Endothelial cell of umbilical vein (primary cell): ENCODE results near the gene MXI1. TPM values are rescaled to one million over a fixed set of nuclear protein-coding genes. Genes with fewer than 3 reads are reported as not detected.

Experiments
- BruUV-seq: library from RNA; stranded (reverse); fragments of 400-500 nt; replicated peaks from 2 replicates; lab custom pipeline; 2021; lab: Mats Ljungman, UMichigan
- CTCF ChIA-PET: fragments of 300-600, 350-600 bp; sonication (Branson Sonifier 250); formaldehyde crosslinking; loops from one replicate; lab custom pipeline; 2021; ENCODE audit warnings: antibody characterized with exemption, inconsistent platforms; lab: Charles Lee
- POLR2A ChIA-PET: fragments of 300-600, 350-600 bp; sonication (Branson Sonifier 250); formaldehyde crosslinking; loops from one replicate; lab custom pipeline; 2021; ENCODE audit warnings: antibody characterized with exemption, inconsistent platforms; lab: Charles Lee
- DNase-seq: peaks from one replicate; pipeline ENCODE4 v3.0.0-alpha.2; 2011; ENCODE audit warnings: low read depth, low spot score
- FAIRE-seq: peaks from 2 replicates; lab custom pipeline; 2011; peaks lifted over from hg19 to GRCh38; lab: Jason Lieb, UNC
- H2AFZ ChIP-seq: 2 replicates; pipeline ENCODE4 v1.6.0; 2012; ENCODE audit warnings: low read depth, low read length, control low read depth, inconsistent platforms
- H3K27ac ChIP-seq: 2 replicates; pipeline ENCODE4 v1.5.1; 2011; ENCODE audit warnings: low read depth, mild to moderate bottlenecking, control low read depth, low read length, moderate library complexity; ENCODE audit not compliant: insufficient read depth
- H3K27me3 ChIP-seq, 2 experiments: 2 replicates each; pipeline versions ENCODE4 v1.6.0 to v1.6.1; 2011; ENCODE audit warnings: low read length in 2 of 2, mixed read lengths in 1 of 2; ENCODE audit not compliant: control insufficient read depth in 2 of 2, insufficient read depth in 2 of 2
- H3K36me3 ChIP-seq, 2 experiments: 2 replicates in 1 of 2; 3 replicates in 1 of 2; pipeline ENCODE4 v1.5.1; 2011; ENCODE audit warnings: low read length in 2 of 2, mild to moderate bottlenecking in 1 of 2, moderate library complexity in 1 of 2; ENCODE audit not compliant: control insufficient read depth in 2 of 2, insufficient read depth in 2 of 2; ENCODE audit errors: extremely low read depth in 1 of 2
- H3K4me1 ChIP-seq: 3 replicates; pipeline ENCODE4 v1.5.1; 2011; ENCODE audit warnings: mild to moderate bottlenecking, low read length; ENCODE audit not compliant: control insufficient read depth, insufficient read depth; ENCODE audit errors: extremely low read depth
- H3K4me2 ChIP-seq: 2 replicates; pipeline ENCODE4 v1.6.1; 2011; ENCODE audit warnings: low read length, control low read depth, mixed read lengths; ENCODE audit not compliant: insufficient read depth
- H3K4me3 ChIP-seq, 3 experiments: fragments of 200-600 bp in 1 of 3; sonication (generic), shearing (Covaris generic) in 1 of 3; replicated peaks in 1 of 3; 2 replicates each; pipeline ENCODE4 v1.5.1; 2011 to 2016; ENCODE audit warnings: control low read depth in 3 of 3, low read length in 3 of 3, mild to moderate bottlenecking in 2 of 3, inconsistent platforms in 1 of 3, low read depth in 1 of 3, moderate library complexity in 1 of 3; ENCODE audit not compliant: insufficient read depth in 1 of 3
- H3K79me2 ChIP-seq: 2 replicates; pipeline ENCODE4 v1.6.0; 2012; ENCODE audit warnings: low read length, inconsistent platforms; ENCODE audit not compliant: control insufficient read depth, insufficient read depth
- H3K9ac ChIP-seq: replicated peaks from 2 replicates; pipeline ENCODE3; 2011; ENCODE audit warnings: low read length, control low read depth; ENCODE audit not compliant: insufficient read depth; ENCODE audit errors: extremely low read depth
- H3K9me1 ChIP-seq: replicated peaks from 3 replicates; pipeline ENCODE4 v1.6.0; 2011; ENCODE audit warnings: mild to moderate bottlenecking, low read length; ENCODE audit not compliant: control insufficient read depth, insufficient read depth; ENCODE audit errors: extremely low read depth
- H3K9me3 ChIP-seq: replicated peaks from 2 replicates; pipeline ENCODE4 v1.5.1; 2012; ENCODE audit warnings: low read length, inconsistent platforms; ENCODE audit not compliant: control insufficient read depth, insufficient read depth
- H4K20me1 ChIP-seq: replicated peaks from 2 replicates; pipeline ENCODE3; 2011; ENCODE audit warnings: mild to moderate bottlenecking, low read length; ENCODE audit not compliant: control insufficient read depth, insufficient read depth; ENCODE audit errors: extremely low read depth
- EZH2 ChIP-seq: IDR thresholded peaks from 2 replicates; pipeline ENCODE4 v1.6.1; 2012; ENCODE audit warnings: borderline replicate concordance, low read depth, mild to moderate bottlenecking, moderate library complexity, low read length, inconsistent platforms; ENCODE audit not compliant: severe bottlenecking
- FOS ChIP-seq: IDR thresholded peaks from 2 replicates; pipeline ENCODE4 v1.6.1; 2011; ENCODE audit warnings: mild to moderate bottlenecking, low read length, moderate library complexity, borderline replicate concordance; ENCODE audit not compliant: insufficient read depth
- GATA2 ChIP-seq: IDR thresholded peaks from 2 replicates; pipeline ENCODE4 v1.7.0; 2011; ENCODE audit warnings: low read depth, mild to moderate bottlenecking, moderate library complexity, mixed read lengths, low read length; ENCODE audit not compliant: insufficient read length, insufficient read depth
- JUN ChIP-seq: IDR thresholded peaks from 2 replicates; pipeline ENCODE4 v1.6.1; 2011; ENCODE audit warnings: borderline replicate concordance, low read depth; ENCODE audit not compliant: insufficient read length, insufficient read depth
- MYC ChIP-seq: IDR thresholded peaks from one replicate; pipeline ENCODE4 v1.6.1; 2011; ENCODE audit warnings: mild to moderate bottlenecking, low read depth, low read length
- POLR2A ChIP-seq: IDR thresholded peaks from 2 replicates; pipeline ENCODE4 v1.6.1; 2012; ENCODE audit warnings: low read depth, mild to moderate bottlenecking, control low read depth, low read length
- POLR2AphosphoS5 ChIP-seq: IDR thresholded peaks from 2 replicates; pipeline ENCODE4 v1.6.1; 2012; ENCODE audit warnings: low read depth, mild to moderate bottlenecking, control low read depth, low read length, moderate library complexity; ENCODE audit not compliant: insufficient read depth
- dilution Hi-C: fragments of 300-500 bp; cut with MboI; formaldehyde crosslinking; loops from one replicate; pipeline ENCODE4 v1.15.0; 2019; ENCODE audit warnings: low sequenced_read_pairs; ENCODE audit not compliant: extremely low pct_ligation_motif_present
- intact Hi-C: fragments of 100-400 bp; cut with micrococcal nuclease; formaldehyde crosslinking; loops from one replicate; pipeline ENCODE4 v1.10.0; 2022
- polyA plus RNA-seq, 4 experiments: library from polyadenylated mRNA; depleted of rRNA in 3 of 4; stranded (reverse) in 3 of 4; unstranded in 1 of 4; fragments of >200 nt; gene quantifications; 2 replicates each; pipeline versions ENCODE4 v1.2.1 to v1.2.3, GENCODE V29; 2011 to 2012; ENCODE audit warnings: missing spikeins in 1 of 4
- total RNA-seq: library from RNA; stranded (reverse); gene quantifications from 2 replicates; pipeline ENCODE4 v1.2.3, GENCODE V29; 2021
- TF ChIP-seq, protein P1 (sequence below): IDR thresholded peaks from 2 replicates; pipeline ENCODE4 v1.6.1; 2011; ENCODE audit not compliant: insufficient read depth, insufficient read length
- TF ChIP-seq, protein P2 (sequence below), 2 donors: IDR thresholded peaks; 1 replicate in 1 of 2; 2 replicates in 1 of 2; pipeline ENCODE4 v1.5.1; 2011; ENCODE audit warnings: low read length in 2 of 2, mild to moderate bottlenecking in 2 of 2, moderate library complexity in 2 of 2, control low read depth in 1 of 2, inconsistent platforms in 1 of 2, low read depth in 1 of 2; ENCODE audit not compliant: insufficient read depth in 1 of 2; ENCODE audit errors: extremely low read depth in 1 of 2

Gene MXI1
- total and polyA plus RNA-seq, 2 donors (not counting 3 experiments of a cell fraction or from before 2014, with no cell fraction given): 2.7 to 8.5 TPM

DNA sequence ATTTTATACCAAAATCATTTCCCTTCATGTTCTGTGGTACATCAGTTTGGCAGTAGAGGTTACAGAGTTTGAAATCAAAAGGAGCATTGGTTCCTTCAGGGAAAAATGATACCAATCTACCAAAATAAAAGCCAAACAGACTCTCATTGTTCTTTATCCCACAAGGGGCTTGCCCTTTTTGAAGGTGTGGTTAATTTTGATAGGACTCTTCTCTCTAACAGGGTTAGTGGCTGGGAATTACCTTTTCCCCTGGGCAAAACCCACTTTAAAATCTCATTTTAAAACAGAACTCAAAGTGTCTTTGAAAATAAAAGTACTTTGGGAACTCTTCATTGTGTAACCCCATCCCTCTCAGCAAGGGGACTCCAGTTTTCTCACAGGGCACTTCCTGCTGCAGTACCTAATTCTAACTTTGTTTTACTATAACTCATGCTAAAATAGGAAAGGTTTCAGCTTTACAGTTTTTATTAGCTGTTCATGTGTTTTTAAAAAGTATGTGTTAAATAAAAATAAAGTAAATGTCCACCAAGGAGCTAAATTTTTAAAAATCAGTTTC lies 66.7 kb downstream of the MXI1 start:
- H2AFZ ChIP-seq: no peak overlapping the region
- FAIRE-seq (no peak), DNase-seq (no peak)
- peaks cover 2% of the 10 kb centered on the region for H3K4me1 ChIP-seq
- H3K4me2 ChIP-seq: no peak overlapping the region
- H3K27ac ChIP-seq: no peak overlapping the region
- H3K36me3 ChIP-seq: no peaks in the 10 kb centered on the region
- POLR2A ChIA-PET: no interaction called here
- H3K27me3 ChIP-seq: peaks cover 0 to 2% of the 10 kb centered on the region in 2 experiments
- BruUV-seq: no TSS peak
- H3K79me2 ChIP-seq: no peaks in the 10 kb centered on the region
- CTCF ChIA-PET: interaction anchor here (0.6 to 2.3 kb wide), 7 partner anchors 18 to 1824 kb away, joined by 3 to 25 read pairs (median 3); no protein-coding TSS in a partner anchor
- intact Hi-C loops (no loop called here), dilution Hi-C loops (no loop called here)
- no peaks in the 10 kb centered on the region for H3K9me1 ChIP-seq
- TF ChIP-seq, protein P1, sequence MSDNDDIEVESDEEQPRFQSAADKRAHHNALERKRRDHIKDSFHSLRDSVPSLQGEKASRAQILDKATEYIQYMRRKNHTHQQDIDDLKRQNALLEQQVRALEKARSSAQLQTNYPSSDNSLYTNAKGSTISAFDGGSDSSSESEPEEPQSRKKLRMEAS: no peak
- no peak for TF ChIP-seq POLR2AphosphoS5
- TF ChIP-seq, protein P2, sequence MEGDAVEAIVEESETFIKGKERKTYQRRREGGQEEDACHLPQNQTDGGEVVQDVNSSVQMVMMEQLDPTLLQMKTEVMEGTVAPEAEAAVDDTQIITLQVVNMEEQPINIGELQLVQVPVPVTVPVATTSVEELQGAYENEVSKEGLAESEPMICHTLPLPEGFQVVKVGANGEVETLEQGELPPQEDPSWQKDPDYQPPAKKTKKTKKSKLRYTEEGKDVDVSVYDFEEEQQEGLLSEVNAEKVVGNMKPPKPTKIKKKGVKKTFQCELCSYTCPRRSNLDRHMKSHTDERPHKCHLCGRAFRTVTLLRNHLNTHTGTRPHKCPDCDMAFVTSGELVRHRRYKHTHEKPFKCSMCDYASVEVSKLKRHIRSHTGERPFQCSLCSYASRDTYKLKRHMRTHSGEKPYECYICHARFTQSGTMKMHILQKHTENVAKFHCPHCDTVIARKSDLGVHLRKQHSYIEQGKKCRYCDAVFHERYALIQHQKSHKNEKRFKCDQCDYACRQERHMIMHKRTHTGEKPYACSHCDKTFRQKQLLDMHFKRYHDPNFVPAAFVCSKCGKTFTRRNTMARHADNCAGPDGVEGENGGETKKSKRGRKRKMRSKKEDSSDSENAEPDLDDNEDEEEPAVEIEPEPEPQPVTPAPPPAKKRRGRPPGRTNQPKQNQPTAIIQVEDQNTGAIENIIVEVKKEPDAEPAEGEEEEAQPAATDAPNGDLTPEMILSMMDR (IDR thresholded peaks at IDR 0.05; ENCODE audit: extremely low read depth in 1 of 2, insufficient read depth in 1 of 2, low read depth in 1 of 2, low read length in 2 of 2): no peak
- TF ChIP-seq FOS: no peak
- no peak for TF ChIP-seq EZH2
- no peak for TF ChIP-seq GATA2
- no peak for TF ChIP-seq MYC
- no peak for TF ChIP-seq POLR2A
- no peak for TF ChIP-seq JUN
- no peaks in the 10 kb centered on the region for H4K20me1 ChIP-seq
- H3K4me3 ChIP-seq: no peak overlapping the region
- H3K9me3 ChIP-seq: no peaks in the 10 kb centered on the region
- no peak overlapping the region for H3K9ac ChIP-seq
